Fibroblast of peridontal ligament (primary cell): Measurements from ENCODE around the gene VSTM4.

Source experiments
- DNase-seq: peaks from one replicate; pipeline ENCODE4 v3.0.0-alpha.2; 2010; ENCODE audit errors: extremely low read depth

Gene VSTM4

DNA sequence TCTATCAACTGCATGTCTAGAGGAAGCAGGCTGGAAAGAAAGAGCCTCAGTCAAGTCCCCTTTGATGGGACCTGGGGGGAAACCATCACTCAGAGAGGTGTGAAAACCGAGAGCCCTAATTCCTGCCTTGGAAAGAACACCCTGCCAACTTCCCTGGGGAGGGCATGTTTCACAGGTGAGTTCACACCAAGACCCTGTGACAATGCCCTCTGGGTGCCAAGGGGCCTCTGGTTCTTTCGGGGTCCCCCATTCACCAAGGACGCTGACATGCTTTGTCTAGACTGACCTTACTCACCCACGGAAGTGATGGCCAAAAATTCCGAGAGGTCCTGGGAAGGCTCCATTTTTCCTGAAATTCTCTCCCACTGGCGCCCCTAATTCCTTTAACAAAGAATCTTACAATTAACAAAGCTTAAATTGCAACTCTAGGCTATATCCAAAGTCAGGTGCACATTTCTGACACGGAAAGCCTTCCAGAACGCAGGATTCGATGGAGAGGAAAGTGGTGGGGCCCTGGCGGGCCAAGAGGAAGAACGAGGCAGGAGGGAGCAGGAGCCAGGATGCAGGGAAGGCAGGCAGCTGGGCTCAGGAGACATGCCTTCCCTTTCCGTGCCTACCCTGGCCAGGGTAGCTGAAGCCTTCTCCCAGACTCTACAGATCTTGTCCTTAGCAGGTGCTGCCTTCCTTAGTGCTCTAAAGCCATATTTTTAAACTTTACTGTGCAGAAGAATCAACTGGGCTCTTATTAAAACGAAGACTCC is 23.7 kb downstream of the VSTM4 start:
- no peak for DNase-seq

DNA sequence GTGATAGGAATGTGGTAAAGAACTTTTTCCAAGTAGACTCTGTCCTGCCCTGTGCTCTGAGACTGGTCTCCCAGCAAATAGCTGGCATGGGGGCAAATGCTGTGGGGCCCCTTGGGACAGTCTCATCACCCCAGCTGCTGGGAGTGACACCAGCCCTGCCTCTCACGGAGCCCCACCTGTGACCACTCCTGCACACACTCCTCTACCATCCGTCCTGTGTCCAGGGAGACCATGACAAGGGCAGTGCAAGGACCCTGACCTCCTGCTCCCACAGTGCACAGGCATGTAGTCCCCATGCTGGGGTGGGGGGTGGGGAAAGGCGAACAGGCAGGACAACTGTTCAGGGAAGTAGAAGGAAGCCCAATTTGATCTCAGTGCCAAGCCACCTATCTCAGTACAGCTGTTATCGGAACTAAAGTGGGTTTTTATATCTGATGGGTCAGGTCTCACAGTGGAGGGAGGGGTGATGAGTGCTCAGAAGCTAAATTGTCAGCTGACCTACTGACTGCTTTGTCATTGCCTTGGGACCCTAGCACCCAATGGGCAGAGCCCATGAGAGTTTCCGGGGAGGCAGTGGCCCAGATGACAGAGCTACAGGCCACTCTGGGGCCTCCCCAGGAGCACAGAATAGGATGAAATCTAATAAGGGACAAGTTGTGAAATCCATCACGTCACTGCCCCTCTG is 24.5 kb downstream of the VSTM4 start:
- DNase-seq = no peak

- no peak for DNase-seq
Measured at GRCh38 chr10:49090189-49090575, 25.1 kb downstream of the VSTM4 start.

DNA sequence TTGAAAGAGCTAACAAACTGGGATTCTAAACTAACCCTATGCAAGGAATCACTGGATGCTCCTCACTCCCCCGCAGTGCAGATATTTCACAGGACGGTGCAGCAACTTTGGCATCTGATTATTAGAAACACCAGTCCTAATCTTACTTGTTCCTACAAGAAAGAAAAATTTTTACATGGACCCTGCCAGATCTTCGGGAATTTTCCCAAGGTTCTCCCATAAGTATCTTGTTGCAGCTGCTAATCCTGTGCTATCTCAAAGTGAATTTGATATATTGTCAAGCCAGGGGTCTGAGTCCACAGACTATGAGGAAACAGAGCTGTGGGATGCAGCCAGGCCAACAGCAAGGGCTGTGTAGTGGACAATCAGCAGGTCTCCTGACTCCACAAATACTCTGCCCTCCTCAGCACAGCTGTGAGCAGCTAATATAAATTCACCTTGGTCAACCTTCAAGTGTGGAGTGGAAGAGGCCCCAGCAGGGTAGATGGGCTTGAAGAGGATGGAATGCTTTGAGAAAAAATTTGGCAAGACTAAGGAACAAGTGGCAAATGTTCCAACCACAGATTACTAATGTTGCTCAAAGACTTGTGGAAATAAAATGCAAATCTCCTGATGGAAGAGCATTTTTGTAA is 25.6 kb downstream of the VSTM4 start:
- peak; percentile 59 for DNase-seq

- no peak for DNase-seq
Measured at GRCh38 chr10:49089152-49089551, 26.2 kb downstream of the VSTM4 start.

GRCh38 chr10:49086889-49087288 is 28.4 kb downstream of the VSTM4 start:
- no peak for DNase-seq

DNA sequence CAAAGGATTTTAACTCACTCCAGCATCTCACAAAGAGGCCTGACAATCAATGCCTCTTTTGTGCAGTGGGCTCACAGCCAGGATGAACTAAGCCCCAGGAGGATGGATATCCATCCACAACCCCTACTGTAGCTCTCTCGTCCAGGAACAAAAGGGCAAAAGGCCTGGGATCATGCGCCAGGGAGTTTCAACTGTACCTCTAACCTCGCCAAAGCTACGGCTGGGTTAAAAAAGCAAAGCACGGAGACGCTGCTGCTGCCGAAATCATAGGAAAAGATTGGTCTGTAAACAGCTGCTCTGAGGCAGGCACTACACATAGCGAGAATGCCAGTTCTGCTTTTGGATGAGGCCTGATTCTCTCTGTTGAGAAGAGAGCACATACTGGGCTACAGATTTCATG is 32.1 kb downstream of the VSTM4 start:
- DNase-seq = no peak

GRCh38 chr10:49082766-49083165 is 32.6 kb downstream of the VSTM4 start:
- DNase-seq = no peak

DNA sequence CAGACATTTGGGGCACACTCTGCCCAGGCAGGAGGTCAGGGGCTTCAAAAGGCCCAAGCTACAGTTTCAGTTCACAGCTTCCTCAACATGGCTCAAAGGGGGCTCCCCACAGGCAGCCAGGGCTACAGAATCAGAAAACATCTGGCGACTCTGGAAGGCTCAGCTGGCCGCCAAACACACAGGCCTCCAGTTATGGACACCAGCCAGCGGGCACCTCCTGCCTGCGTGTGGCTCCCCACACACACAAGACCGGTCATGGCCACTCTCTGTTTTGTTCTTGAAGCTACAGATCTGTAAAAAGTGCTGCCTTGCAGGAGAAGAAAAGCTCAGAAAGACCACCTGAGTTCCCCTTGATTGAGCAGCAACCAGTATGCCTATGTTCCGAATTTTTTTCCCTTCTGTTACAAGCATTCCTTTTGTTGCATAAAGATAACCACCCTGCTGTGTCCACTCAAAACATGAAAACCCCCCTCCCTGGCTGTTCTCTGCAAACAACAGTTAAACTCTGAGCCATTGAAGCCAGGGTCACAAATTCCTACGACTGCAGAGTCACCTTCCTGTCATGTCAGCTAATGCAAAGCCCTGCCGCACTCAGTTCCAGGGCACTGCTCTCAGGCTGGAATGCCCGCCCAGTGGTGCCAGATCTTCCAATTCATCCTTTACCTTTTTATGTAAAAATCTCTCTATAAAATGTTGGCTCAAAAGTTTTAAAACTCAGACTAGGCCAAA is 33.6 kb downstream of the VSTM4 start:
- DNase-seq = no peak

GRCh38 chr10:49080965-49081364 is 34.4 kb downstream of the VSTM4 start:
- no peak for DNase-seq

DNA sequence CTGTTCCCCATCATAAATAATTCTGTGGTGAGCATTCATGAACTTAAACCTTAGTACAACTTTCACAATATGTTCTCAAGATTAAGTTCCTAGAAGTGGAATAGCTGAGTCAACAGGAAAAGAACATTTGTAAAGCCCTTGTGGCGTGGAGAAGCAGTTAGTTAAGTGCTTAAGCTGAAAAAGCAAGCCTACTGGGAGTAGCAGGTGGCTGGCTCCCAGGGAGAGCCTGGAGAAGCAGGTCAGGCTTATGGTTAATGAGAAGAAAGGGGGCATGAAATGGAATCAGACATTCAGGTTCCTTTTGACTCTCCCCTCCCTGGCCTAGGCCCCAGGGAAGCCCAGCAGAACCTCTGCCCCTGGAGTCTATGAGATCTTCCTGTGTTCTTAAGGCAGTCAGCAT is 35.3 kb downstream of the VSTM4 start:
- peak; percentile 36 for DNase-seq

DNA sequence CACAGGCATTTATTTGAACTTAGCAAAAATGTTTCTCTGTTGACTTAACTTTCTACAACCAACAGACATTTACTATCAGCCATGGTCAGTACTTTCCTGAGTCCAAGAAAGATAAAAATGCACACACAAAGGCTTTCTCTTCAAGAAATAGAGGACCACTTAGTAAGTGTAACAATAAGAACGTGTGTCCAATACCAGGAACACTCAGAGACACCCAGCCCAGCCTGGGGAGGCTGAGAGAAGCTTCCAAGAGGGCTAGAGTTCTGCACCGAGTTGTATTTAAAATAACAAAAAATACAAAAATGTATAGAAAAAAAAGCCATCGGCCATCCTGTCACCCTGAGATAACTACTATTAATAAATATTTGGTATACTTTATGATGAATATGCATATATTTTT is 35.8 kb downstream of the VSTM4 start:
- no peak for DNase-seq

GRCh38 chr10:49079072-49079471 is 36.2 kb downstream of the VSTM4 start:
- no peak for DNase-seq

- DNase-seq = no peak
Measured at GRCh38 chr10:49078433-49078832, 36.9 kb downstream of the VSTM4 start.

DNA sequence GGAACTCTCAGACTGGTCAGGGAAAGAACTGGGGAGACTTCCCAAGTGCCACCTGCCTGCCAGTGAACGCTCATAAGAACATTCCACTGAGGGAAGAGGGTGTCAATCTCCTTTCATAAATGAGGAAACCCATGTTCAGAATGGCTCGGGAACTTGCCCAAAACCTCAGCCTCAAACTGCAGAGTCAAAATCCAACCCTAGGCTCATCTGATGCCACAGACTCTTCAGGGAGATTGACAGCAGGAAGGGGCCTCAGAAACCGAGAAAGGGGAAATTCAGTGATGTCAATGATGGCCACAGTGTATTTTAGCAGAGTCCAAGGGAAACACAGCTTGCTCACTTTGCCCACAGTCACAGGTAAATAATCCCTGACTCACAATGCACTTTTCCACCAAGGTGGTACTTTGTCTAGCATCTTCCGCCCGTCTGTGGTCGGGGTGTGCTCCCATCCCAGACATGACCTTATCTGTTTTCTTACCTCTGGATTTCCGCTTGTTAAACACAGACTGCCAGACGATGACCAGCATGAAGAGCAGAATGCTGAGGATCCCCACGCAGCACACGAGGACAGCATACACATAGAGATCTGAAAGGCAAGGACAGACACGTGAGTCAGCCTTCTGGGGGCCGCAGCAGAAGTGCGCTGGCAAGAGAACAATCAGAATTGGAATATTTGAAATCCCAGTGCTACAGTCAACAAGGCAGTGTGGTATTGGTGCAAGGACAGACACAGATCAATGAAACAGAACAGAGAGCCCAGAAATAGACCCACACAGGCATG is 38.4 kb downstream of the VSTM4 start:
- DNase-seq = no peak

DNA sequence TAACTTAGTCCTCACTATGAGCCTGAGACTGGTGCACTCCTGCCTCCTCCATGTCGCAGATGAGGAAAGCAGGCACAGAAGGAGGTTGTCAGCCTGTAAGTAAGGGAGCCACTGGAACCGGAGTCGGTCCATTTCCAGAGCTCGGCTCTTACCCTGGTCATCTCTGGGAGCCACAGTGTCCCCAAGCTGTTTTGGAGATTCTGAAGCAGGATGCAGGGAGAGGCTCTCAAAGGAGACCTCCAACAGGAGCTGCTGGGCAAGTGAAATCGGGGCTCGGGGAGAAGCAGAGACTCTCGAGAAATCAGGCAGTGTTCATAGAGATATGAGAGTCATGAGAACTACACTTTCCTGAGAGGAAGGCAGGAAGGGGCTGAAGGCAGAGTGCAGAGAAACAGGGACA is 39.0 kb downstream of the VSTM4 start:
- DNase-seq = no peak

- no peak for DNase-seq
Measured at GRCh38 chr10:49075743-49076142, 39.6 kb downstream of the VSTM4 start.

- DNase-seq = no peak
Measured at GRCh38 chr10:49074836-49075682, 40.3 kb downstream of the VSTM4 start.

DNA sequence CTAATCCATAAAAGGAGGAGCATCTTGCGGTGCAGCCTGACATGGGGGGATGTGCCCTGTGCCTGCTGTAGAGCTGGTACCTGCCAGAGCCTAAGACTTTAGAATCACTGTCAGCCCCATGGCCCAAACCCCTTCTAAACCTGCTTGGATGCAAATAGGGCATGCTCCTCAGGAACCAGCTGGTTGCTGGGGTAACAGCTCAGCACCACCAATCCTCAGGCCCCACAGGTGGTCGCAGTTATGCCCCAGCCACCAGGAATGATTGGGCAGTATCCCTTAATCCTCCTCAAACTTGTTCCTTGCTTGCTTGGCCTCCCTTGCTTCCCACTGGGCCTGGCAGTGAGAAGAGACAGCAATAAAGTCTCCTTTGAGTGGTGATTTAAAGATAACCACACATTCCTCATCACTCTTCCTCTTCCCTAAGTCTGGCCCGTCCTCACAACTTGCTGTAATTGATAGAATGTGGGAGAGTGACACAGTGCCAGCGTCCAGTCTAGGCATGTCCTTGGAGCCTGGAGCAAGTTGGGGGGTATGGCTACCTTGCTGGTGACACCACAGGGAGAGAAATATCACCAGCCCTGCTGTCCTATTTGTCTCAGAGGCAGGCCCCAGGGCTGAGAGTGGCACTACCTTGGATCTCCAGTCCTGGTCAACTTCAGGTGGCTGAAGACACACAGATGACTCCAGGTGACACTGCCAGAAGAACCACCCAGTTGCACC is 43.0 kb downstream of the VSTM4 start:
- no peak for DNase-seq

DNA sequence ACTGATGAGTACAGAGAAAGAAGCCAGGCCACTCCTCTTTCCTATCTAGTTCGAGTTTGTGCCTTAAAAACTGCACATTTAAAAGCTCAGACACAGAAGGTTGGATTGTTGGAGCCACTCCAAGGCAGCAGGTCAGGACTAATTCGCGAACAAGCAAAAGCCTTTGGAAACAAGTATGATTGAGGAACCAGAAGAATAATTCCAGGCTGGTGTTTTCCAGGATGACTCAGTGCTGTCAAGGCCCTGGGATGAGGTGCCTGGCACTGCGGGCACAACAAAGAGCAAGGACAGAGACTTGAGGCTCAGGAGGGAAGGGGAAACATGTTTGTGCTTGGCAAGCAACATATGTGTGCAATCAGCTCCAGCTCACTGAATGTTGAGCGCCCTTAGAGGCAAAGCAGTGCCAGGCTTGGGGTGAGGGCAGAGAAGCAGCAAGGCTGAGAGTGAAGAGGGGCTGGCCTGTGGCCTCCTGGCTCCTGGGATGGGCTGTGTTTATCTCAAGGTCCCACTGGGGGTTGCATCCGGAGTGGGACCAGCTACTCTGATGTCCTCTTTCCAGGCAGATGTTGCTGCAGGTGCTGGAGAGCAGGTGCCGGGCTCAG is 44.1 kb downstream of the VSTM4 start:
- peak; percentile 27 for DNase-seq
